SK-N-SH (cell line): ENCODE data around the gene HLA-DPA1. TPM values are rescaled to one million over a fixed set of nuclear protein-coding genes. Genes with fewer than 3 reads are reported as not detected.

ENCODE experiments used
- CTCF ChIA-PET: fragments of 300-600, 350-600 bp; formaldehyde crosslinking; extraction: SDS; loops from one replicate; lab custom pipeline; 2021; lab: Yijun Ruan, JAX
- POLR2A ChIA-PET: fragments of 350-600 bp; sonication (Branson Sonifier 250); formaldehyde crosslinking; extraction: SDS; loops from one replicate; lab custom pipeline; 2020; ENCODE audit warnings: antibody characterized with exemption, inconsistent platforms; lab: Yijun Ruan, JAX
- DNase-seq: peaks from one replicate; pipeline ENCODE4 v3.0.0; 2012
- H2AFZ ChIP-seq: fragments of 200-600 bp; sonication (generic); 2 replicates; pipeline ENCODE4 v1.8.1; 2016; ENCODE audit warnings: antibody characterized with exemption, mild to moderate bottlenecking, low read depth
- H3F3A ChIP-seq: fragments of 200-600 bp; sonication (generic); replicated peaks from 2 replicates; pipeline ENCODE3; 2016; ENCODE audit warnings: antibody characterized with exemption, mild to moderate bottlenecking; ENCODE audit not compliant: insufficient read depth
- H3K27ac ChIP-seq, 2 experiments: fragments of 200-500 bp in 1 of 2; fragments of 200-600 bp in 1 of 2; sonication (Bioruptor generic) in 1 of 2; sonication (generic), shearing (Covaris generic) in 1 of 2; 2 replicates each; pipeline versions ENCODE4 v1.5.1 to v1.6.1; 2014 to 2016; ENCODE audit warnings: low read depth in 2 of 2, inconsistent platforms in 1 of 2, low read length in 1 of 2, mild to moderate bottlenecking in 1 of 2, mixed read lengths in 1 of 2
- H3K27me3 ChIP-seq: fragments of 200-600 bp; sonication (generic), shearing (Covaris generic); 2 replicates; pipeline ENCODE4 v1.6.1; 2016; ENCODE audit warnings: mixed run types; ENCODE audit not compliant: insufficient read depth
- H3K36me3 ChIP-seq, 2 experiments: fragments of 200-500 bp in 1 of 2; fragments of 200-600 bp in 1 of 2; sonication (Bioruptor generic) in 1 of 2; sonication (generic) in 1 of 2; replicated peaks in 1 of 2; 2 replicates each; pipeline versions ENCODE3 to v1.5.1; 2014 to 2016; ENCODE audit warnings: low read length in 1 of 2, mild to moderate bottlenecking in 1 of 2; ENCODE audit not compliant: insufficient read depth in 2 of 2, control insufficient read depth in 1 of 2
- H3K4me1 ChIP-seq, 2 experiments: fragments of 200-500 bp in 1 of 2; fragments of 200-600 bp in 1 of 2; sonication (Bioruptor generic) in 1 of 2; sonication (generic), shearing (Covaris generic) in 1 of 2; 2 replicates each; pipeline versions ENCODE4 v1.5.1 to v1.6.1; 2014 to 2016; ENCODE audit warnings: low read depth in 1 of 2, low read length in 1 of 2, mixed run types in 1 of 2; ENCODE audit not compliant: insufficient read depth in 2 of 2, control insufficient read depth in 1 of 2
- H3K4me2 ChIP-seq: fragments of 200-600 bp; sonication (generic), shearing (Covaris generic); 2 replicates; pipeline ENCODE4 v1.6.1; 2017; ENCODE audit warnings: mixed run types
- H3K4me3 ChIP-seq, 2 experiments: fragments of 200-500 bp in 1 of 2; fragments of 200-600 bp in 1 of 2; sonication (Bioruptor generic) in 1 of 2; sonication (generic), shearing (Covaris generic) in 1 of 2; 2 replicates each; pipeline versions ENCODE4 v1.5.1 to v1.8.1; 2014 to 2016; ENCODE audit warnings: low read depth in 2 of 2, inconsistent platforms in 1 of 2, low read length in 1 of 2, mild to moderate bottlenecking in 1 of 2, mixed read lengths in 1 of 2, moderate library complexity in 1 of 2
- H3K79me2 ChIP-seq: fragments of 200-600 bp; sonication (generic); 2 replicates; pipeline ENCODE4 v1.8.1; 2017; ENCODE audit warnings: mild to moderate bottlenecking; ENCODE audit not compliant: insufficient read depth
- H3K9ac ChIP-seq: fragments of 200-600 bp; sonication (generic); 2 replicates; pipeline ENCODE4 v1.6.1; 2017; ENCODE audit warnings: mixed run types
- H3K9me2 ChIP-seq: fragments of 200-600 bp; sonication (generic); 2 replicates; pipeline ENCODE4 v1.6.1; 2017; ENCODE audit warnings: mixed run types
- H3K9me3 ChIP-seq: fragments of 200-600 bp; sonication (generic); 2 replicates; pipeline ENCODE4 v1.6.1; 2017; ENCODE audit warnings: mixed run types, mild to moderate bottlenecking, moderate library complexity
- H4K20me1 ChIP-seq: fragments of 200-600 bp; sonication (generic); 2 replicates; pipeline ENCODE4 v1.6.1; 2017; ENCODE audit warnings: mild to moderate bottlenecking, mixed run types; ENCODE audit not compliant: insufficient read depth
- CHD2 ChIP-seq: fragments of 150-350 bp; IDR thresholded peaks from 2 replicates; pipeline ENCODE4 v1.6.1; 2018; ENCODE audit warnings: low read length; ENCODE audit not compliant: partially characterized antibody
- CTCF ChIP-seq: fragments of 200-600 bp; sonication (generic); IDR thresholded peaks from 2 replicates; pipeline ENCODE4 v1.6.1; 2017; ENCODE audit warnings: antibody characterized with exemption, mild to moderate bottlenecking, moderate library complexity
- FOXJ3 ChIP-seq: sonication (generic); formaldehyde crosslinking; IDR thresholded peaks from 2 replicates; pipeline ENCODE4 v1.5.1; 2020; ENCODE audit warnings: mild to moderate bottlenecking, missing genetic modification reagents
- FOXM1 ChIP-seq: IDR thresholded peaks from 2 replicates; pipeline ENCODE4 v1.4.0; 2012; ENCODE audit warnings: low read depth, mild to moderate bottlenecking
- GABPA ChIP-seq: IDR thresholded peaks from 2 replicates; pipeline ENCODE4 v1.4.0; 2012; ENCODE audit warnings: low read depth, mild to moderate bottlenecking
- JUND ChIP-seq: IDR thresholded peaks from 2 replicates; pipeline ENCODE4 v1.4.0; 2012
- MEF2A ChIP-seq: IDR thresholded peaks from 2 replicates; pipeline ENCODE4 v1.4.0; 2012; ENCODE audit warnings: low read depth, borderline replicate concordance
- MXI1 ChIP-seq: IDR thresholded peaks from 2 replicates; pipeline ENCODE4 v1.6.1; 2012; ENCODE audit warnings: mild to moderate bottlenecking, low read depth, low read length, improper control_type of control experiment
- NFIC ChIP-seq: IDR thresholded peaks from 2 replicates; pipeline ENCODE4 v1.4.0; 2012; ENCODE audit warnings: borderline replicate concordance
- PBX3 ChIP-seq: IDR thresholded peaks from 2 replicates; pipeline ENCODE4; 2012
- REST ChIP-seq: IDR thresholded peaks from 2 replicates; pipeline ENCODE4 v1.6.1; 2012; ENCODE audit warnings: mild to moderate bottlenecking, low read depth, low read length, moderate library complexity
- RFX5 ChIP-seq: IDR thresholded peaks from 2 replicates; pipeline ENCODE4 v1.6.1; 2012; ENCODE audit warnings: mild to moderate bottlenecking, improper control_type of control experiment, low read length
- SIN3A ChIP-seq: IDR thresholded peaks from 2 replicates; pipeline ENCODE4 v1.6.1; 2012; ENCODE audit warnings: low read depth, mild to moderate bottlenecking, low read length, moderate library complexity, borderline replicate concordance
- SMC3 ChIP-seq: IDR thresholded peaks from 2 replicates; pipeline ENCODE4 v1.6.1; 2012; ENCODE audit warnings: low read depth, low read length, improper control_type of control experiment
- TEAD4 ChIP-seq: IDR thresholded peaks from 2 replicates; pipeline ENCODE4 v1.4.0; 2012; ENCODE audit warnings: mild to moderate bottlenecking, borderline replicate concordance; ENCODE audit not compliant: insufficient read depth
- polyA plus RNA-seq, 3 experiments: library from polyadenylated mRNA; depleted of rRNA; stranded (reverse); fragments of >200 nt; gene quantifications; 2 replicates each; pipeline ENCODE4 v1.2.3, GENCODE V29; 2012
- TF ChIP-seq, protein P1 (sequence below): fragments of 150-350 bp; IDR thresholded peaks from 2 replicates; pipeline ENCODE4 v1.6.1; 2017; ENCODE audit warnings: antibody characterized with exemption, low read length, low read depth, borderline replicate concordance
- TF ChIP-seq, protein P2 (sequence below): IDR thresholded peaks from 2 replicates; pipeline ENCODE4 v1.4.0; 2012; ENCODE audit warnings: low read depth, borderline replicate concordance

The HLA-DPA1 gene
- polyA plus RNA-seq, 1 of the 3 experiments (the other 2 are of a cell fraction), result 1.9 TPM

DNA sequence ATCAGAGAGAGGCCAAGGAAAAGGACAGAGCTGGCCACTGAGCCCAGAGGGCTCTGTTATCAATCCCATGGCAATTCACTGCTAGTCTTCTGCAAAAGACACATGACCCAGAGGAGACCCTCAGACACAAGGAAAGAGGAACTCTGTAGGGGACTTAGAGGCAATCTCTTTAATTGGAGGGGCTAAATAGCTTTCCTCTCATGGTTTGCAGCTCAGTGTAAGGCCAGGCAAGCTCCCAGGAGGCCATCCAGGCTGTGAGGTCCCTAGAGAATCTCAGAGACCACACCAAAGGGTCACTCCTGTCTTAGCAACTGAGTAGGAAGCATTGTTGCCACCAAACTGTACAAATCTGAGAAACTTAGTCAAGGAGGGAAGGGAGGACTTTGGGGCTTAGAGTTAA lies 54.1 kb downstream of the HLA-DPA1 start:
- no peak overlapping the region for H3K4me3 ChIP-seq
- no peak for DNase-seq
- TF ChIP-seq, protein P1, sequence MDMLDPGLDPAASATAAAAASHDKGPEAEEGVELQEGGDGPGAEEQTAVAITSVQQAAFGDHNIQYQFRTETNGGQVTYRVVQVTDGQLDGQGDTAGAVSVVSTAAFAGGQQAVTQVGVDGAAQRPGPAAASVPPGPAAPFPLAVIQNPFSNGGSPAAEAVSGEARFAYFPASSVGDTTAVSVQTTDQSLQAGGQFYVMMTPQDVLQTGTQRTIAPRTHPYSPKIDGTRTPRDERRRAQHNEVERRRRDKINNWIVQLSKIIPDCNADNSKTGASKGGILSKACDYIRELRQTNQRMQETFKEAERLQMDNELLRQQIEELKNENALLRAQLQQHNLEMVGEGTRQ, result no peak
- no peak for TF ChIP-seq MEF2A
- no peak for TF ChIP-seq FOXJ3 (CRISPR knock-in tag)
- no peak for TF ChIP-seq FOXM1
- no peak for TF ChIP-seq CHD2
- no peak for TF ChIP-seq MXI1
- no peak for TF ChIP-seq NFIC
- TF ChIP-seq SIN3A, result no peak
- TF ChIP-seq CTCF, result no peak
- no peak for TF ChIP-seq PBX3
- TF ChIP-seq SMC3, result no peak
- no peak for TF ChIP-seq GABPA
- TF ChIP-seq, protein P2, sequence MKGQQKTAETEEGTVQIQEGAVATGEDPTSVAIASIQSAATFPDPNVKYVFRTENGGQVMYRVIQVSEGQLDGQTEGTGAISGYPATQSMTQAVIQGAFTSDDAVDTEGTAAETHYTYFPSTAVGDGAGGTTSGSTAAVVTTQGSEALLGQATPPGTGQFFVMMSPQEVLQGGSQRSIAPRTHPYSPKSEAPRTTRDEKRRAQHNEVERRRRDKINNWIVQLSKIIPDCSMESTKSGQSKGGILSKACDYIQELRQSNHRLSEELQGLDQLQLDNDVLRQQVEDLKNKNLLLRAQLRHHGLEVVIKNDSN, result no peak
- TF ChIP-seq RFX5, result no peak
- TF ChIP-seq JUND, result no peak
- no peak for TF ChIP-seq REST
- TF ChIP-seq TEAD4, result no peak
- no peaks in the 10 kb centered on the region for H3K36me3 ChIP-seq
- H3K9ac ChIP-seq, result no peak overlapping the region
- H3F3A ChIP-seq, result no peaks in the 10 kb centered on the region
- no peak overlapping the region for H2AFZ ChIP-seq
- POLR2A ChIA-PET, result no interaction called here
- H4K20me1 ChIP-seq, result no peaks in the 10 kb centered on the region
- no peaks in the 10 kb centered on the region; a peak in 1 of 4 replicates for H3K4me1 ChIP-seq
- H3K27ac ChIP-seq, result no peak overlapping the region
- CTCF ChIA-PET, result interaction anchor here (1.0 to 6.3 kb wide), 2 partner anchors 14 to 129 kb away, joined by 3 to 65 read pairs; no protein-coding TSS in a partner anchor
- H3K27me3 ChIP-seq, result peaks cover 67% of the 10 kb centered on the region
- no peaks in the 10 kb centered on the region for H3K79me2 ChIP-seq
- no peaks in the 10 kb centered on the region for H3K9me3 ChIP-seq
- no peak overlapping the region for H3K4me2 ChIP-seq
- no peaks in the 10 kb centered on the region for H3K9me2 ChIP-seq
